HG03060 (cell line): Measurements from ENCODE around the gene SLA2.
"Not testable (repeated sequence)": the region's sequence is repeated elsewhere in the genome, so short reads cannot be mapped to it uniquely, and the experiment has no call there.

ENCODE experiments used
- ATAC-seq: cut with Tn5 transposase; IDR thresholded peaks from one replicate; pipeline ENCODE4 v1.9.1; 2021; ENCODE audit warnings: low read depth, moderate number of reproducible peaks; ENCODE audit not compliant: unreplicated experiment

The SLA2 gene

GRCh38 chr20:36613974-36614373 is 32.0 kb downstream of the SLA2 start:
- ATAC-seq, result no peak

GRCh38 chr20:36611625-36612024 is 34.4 kb downstream of the SLA2 start:
- no peak for ATAC-seq

GRCh38 chr20:36608388-36608728 is 37.6 kb downstream of the SLA2 start:
- not testable (repeated sequence) for ATAC-seq

GRCh38 chr20:36607586-36608387 is 38.2 kb downstream of the SLA2 start:
- ATAC-seq, result no peak

- ATAC-seq, result no peak
These were observed 39.6 kb downstream of the SLA2 start for GRCh38 chr20:36606158-36607066.

- ATAC-seq, result peak; percentile 79
These were observed 40.4 kb downstream of the SLA2 start, which contains the start of gene RAB5IF for GRCh38 chr20:36605399-36606157. Gene RAB5IF (plus strand): TSS chr20:36605779. CDS start chr20:36605952, 173 bp downstream.

GRCh38 chr20:36604952-36605398 is 41.0 kb downstream of the SLA2 start:
- ATAC-seq, result peak; percentile 24

- ATAC-seq, result no peak
These were observed 44.5 kb downstream of the SLA2 start for GRCh38 chr20:36601540-36601939.

GRCh38 chr20:36599912-36600345 is 46.1 kb downstream of the SLA2 start:
- no peak for ATAC-seq

GRCh38 chr20:36593347-36593929 is 52.6 kb downstream of the SLA2 start:
- no peak for ATAC-seq

GRCh38 chr20:36591854-36592641 is 53.9 kb downstream of the SLA2 start:
- no peak for ATAC-seq

- no peak for ATAC-seq
These were observed 54.7 kb downstream of the SLA2 start for GRCh38 chr20:36591281-36591680.

GRCh38 chr20:36587388-36588070 is 58.5 kb downstream of the SLA2 start:
- ATAC-seq, result no peak

GRCh38 chr20:36585410-36586125 is 60.4 kb downstream of the SLA2 start:
- no peak for ATAC-seq

- ATAC-seq, result no peak
These were observed 61.9 kb downstream of the SLA2 start for GRCh38 chr20:36584018-36584481.

GRCh38 chr20:36582821-36583220 is 63.2 kb downstream of the SLA2 start:
- no peak for ATAC-seq

GRCh38 chr20:36582322-36582721 is 63.7 kb downstream of the SLA2 start:
- no peak for ATAC-seq

- no peak for ATAC-seq
These were observed 65.9 kb downstream of the SLA2 start for GRCh38 chr20:36579996-36580545.
